Trophoblast cell (in vitro differentiated cells and primary cell): ENCODE measurements around the gene AURKA.

Experiments used
- DNase-seq, 2 donors: peaks; one replicate each; pipeline ENCODE4 v3.0.0-alpha.2; 2016
- H2AFZ ChIP-seq: 2 replicates; pipeline ENCODE4 v1.6.1; 2013; ENCODE audit warnings: low read length, moderate library complexity, mild to moderate bottlenecking; ENCODE audit not compliant: insufficient read depth, poor library complexity
- H2AK5ac ChIP-seq: 2 replicates; pipeline ENCODE4 v1.6.1; 2013; ENCODE audit warnings: mild to moderate bottlenecking, low read length
- H2BK120ac ChIP-seq: 2 replicates; pipeline ENCODE4 v1.6.1; 2013; ENCODE audit warnings: low read length, mild to moderate bottlenecking, moderate library complexity; ENCODE audit not compliant: insufficient read depth, poor library complexity
- H2BK12ac ChIP-seq: 2 replicates; pipeline ENCODE4 v1.6.1; 2013; ENCODE audit warnings: mild to moderate bottlenecking, low read length, moderate library complexity
- H2BK5ac ChIP-seq: 2 replicates; pipeline ENCODE4 v1.6.1; 2013; ENCODE audit warnings: low read length, low read depth, moderate library complexity, mild to moderate bottlenecking; ENCODE audit not compliant: poor library complexity
- H3K14ac ChIP-seq: 2 replicates; pipeline ENCODE4 v1.6.1; 2013; ENCODE audit warnings: mild to moderate bottlenecking, low read length
- H3K18ac ChIP-seq: 2 replicates; pipeline ENCODE4 v1.6.1; 2013; ENCODE audit warnings: mild to moderate bottlenecking, low read length
- H3K23ac ChIP-seq: 2 replicates; pipeline ENCODE4 v1.6.1; 2013; ENCODE audit warnings: low read length
- H3K27ac ChIP-seq: 2 replicates; pipeline ENCODE4 v1.5.1; 2013; ENCODE audit warnings: low read depth, mild to moderate bottlenecking, inconsistent platforms, low read length, moderate library complexity
- H3K27me3 ChIP-seq: 2 replicates; pipeline ENCODE4 v1.6.1; 2013; ENCODE audit warnings: inconsistent platforms, mild to moderate bottlenecking, low read length, moderate library complexity; ENCODE audit not compliant: insufficient read depth
- H3K36me3 ChIP-seq, 2 experiments: 1 replicate in 1 of 2; 2 replicates in 1 of 2; pipeline ENCODE4 v1.6.1; 2013; ENCODE audit warnings: low read length in 2 of 2, mild to moderate bottlenecking in 2 of 2, moderate library complexity in 1 of 2; ENCODE audit not compliant: insufficient read depth in 2 of 2, control insufficient read depth in 1 of 2
- H3K4ac ChIP-seq: 2 replicates; pipeline ENCODE4 v1.6.1; 2013; ENCODE audit warnings: low read depth, mild to moderate bottlenecking, low read length, moderate library complexity
- H3K4me1 ChIP-seq, 2 experiments: 1 replicate in 1 of 2; 2 replicates in 1 of 2; pipeline ENCODE4 v1.6.1; 2013; ENCODE audit warnings: low read length in 2 of 2, mild to moderate bottlenecking in 2 of 2, moderate library complexity in 1 of 2; ENCODE audit not compliant: insufficient read depth in 2 of 2, control insufficient read depth in 1 of 2
- H3K4me2 ChIP-seq: 2 replicates; pipeline ENCODE4 v1.6.1; 2013; ENCODE audit warnings: inconsistent platforms, mild to moderate bottlenecking, low read length, moderate library complexity
- H3K4me3 ChIP-seq: 2 replicates; pipeline ENCODE4 v1.5.1; 2013; ENCODE audit warnings: mild to moderate bottlenecking, low read depth, low read length, inconsistent platforms
- H3K79me1 ChIP-seq: one replicate; pipeline ENCODE4 v1.6.1; 2013; ENCODE audit warnings: low read length
- H3K79me2 ChIP-seq: 2 replicates; pipeline ENCODE4 v1.6.1; 2013; ENCODE audit warnings: low read length, mild to moderate bottlenecking; ENCODE audit not compliant: control insufficient read depth, insufficient read depth, poor library complexity
- H3K9ac ChIP-seq: 2 replicates; pipeline ENCODE4 v1.6.1; 2013; ENCODE audit warnings: mild to moderate bottlenecking, low read length
- H3K9me3 ChIP-seq: 2 replicates; pipeline ENCODE4 v1.6.1; 2013; ENCODE audit warnings: low read depth, mild to moderate bottlenecking, control low read depth, inconsistent platforms, low read length; ENCODE audit not compliant: insufficient read depth
- H4K12ac ChIP-seq: 2 replicates; pipeline ENCODE4 v1.6.1; 2013; ENCODE audit warnings: low read depth, mild to moderate bottlenecking, low read length, moderate library complexity
- H4K8ac ChIP-seq: 2 replicates; pipeline ENCODE4 v1.6.1; 2013; ENCODE audit warnings: low read depth, mild to moderate bottlenecking, low read length, moderate library complexity
- H4K91ac ChIP-seq: one replicate; pipeline ENCODE4 v1.6.1; 2013; ENCODE audit warnings: low read depth, mild to moderate bottlenecking, low read length, moderate library complexity
- WGBS: extraction: QIAGEN DNeasy Blood & Tissue Kit; methylation state at CpG from one replicate; pipeline ENCODE4 v1.1.7; 2013; ENCODE audit warnings: missing lambda C conversion rate; ENCODE audit not compliant: insufficient read length, insufficient coverage; ENCODE audit errors: extremely low coverage; 5-methylcytosine and 5-hydroxymethylcytosine counted together

The AURKA gene

GRCh38 chr20:56422824-56423189 is 30.8 kb upstream of the AURKA start:
- Histone ChIP-seq H3K9me3 (no peaks in the 10 kb centered on the region), H2AFZ (no peak overlapping the region), H3K9ac (no peak overlapping the region), H2BK5ac (no peak overlapping the region), H3K4me2 (no peak overlapping the region), H3K27ac (no peak overlapping the region), H2AK5ac (no peak overlapping the region), H3K79me1 (no peaks in the 10 kb centered on the region), H3K18ac (no peak overlapping the region), H3K36me3 (no peaks in the 10 kb centered on the region), H3K4me1 (peaks cover 3 to 8% of the 10 kb centered on the region in 2 experiments), H2BK12ac (no peak overlapping the region), H4K8ac (no peak overlapping the region), H4K91ac (no peak overlapping the region), H3K27me3 (no peaks in the 10 kb centered on the region), H3K23ac (no peak overlapping the region), H3K4ac (no peak overlapping the region), H3K14ac (no peak overlapping the region), H4K12ac (no peak overlapping the region), H3K4me3 (no peak overlapping the region), H3K79me2 (no peaks in the 10 kb centered on the region), H2BK120ac (no peak overlapping the region)
- DNase-seq = no peak
- no CpG with 5 or more reads among the region's 4 CpGs for WGBS

- Histone ChIP-seq H4K12ac (no peak overlapping the region), H3K4me2 (no peak overlapping the region), H3K14ac (no peak overlapping the region), H2BK12ac (peak overlapping the region; percentile 73), H2BK120ac (no peak overlapping the region), H3K9ac (no peak overlapping the region), H3K4ac (no peak overlapping the region), H3K79me2 (no peaks in the 10 kb centered on the region), H3K79me1 (no peaks in the 10 kb centered on the region), H3K27ac (no peak overlapping the region), H2AFZ (no peak overlapping the region), H3K23ac (no peak overlapping the region), H3K36me3 (no peaks in the 10 kb centered on the region), H3K18ac (no peak overlapping the region), H3K4me3 (no peak overlapping the region), H4K8ac (no peak overlapping the region), H3K9me3 (no peaks in the 10 kb centered on the region), H2BK5ac (no peak overlapping the region), H4K91ac (no peak overlapping the region), H2AK5ac (no peak overlapping the region), H3K27me3 (no peaks in the 10 kb centered on the region), H3K4me1 (peaks cover 3 to 8% of the 10 kb centered on the region in 2 experiments)
- DNase-seq = peak; percentile 18 to 65
- WGBS = no CpG with 5 or more reads among the region's 9 CpGs
These were observed 30.2 kb upstream of the AURKA start for GRCh38 chr20:56422076-56422823.

- Histone ChIP-seq H3K79me2 (no peaks in the 10 kb centered on the region), H4K12ac (no peak overlapping the region), H2BK120ac (no peak overlapping the region), H3K9me3 (no peaks in the 10 kb centered on the region), H3K4me3 (no peak overlapping the region), H3K9ac (no peak overlapping the region), H3K18ac (no peak overlapping the region), H3K36me3 (no peaks in the 10 kb centered on the region), H3K4ac (no peak overlapping the region), H2AFZ (no peak overlapping the region), H3K79me1 (no peaks in the 10 kb centered on the region), H3K4me1 (peaks cover 3 to 8% of the 10 kb centered on the region in 2 experiments), H3K14ac (no peak overlapping the region), H2AK5ac (no peak overlapping the region), H3K4me2 (no peak overlapping the region), H3K27me3 (no peaks in the 10 kb centered on the region), H3K23ac (no peak overlapping the region), H4K8ac (no peak overlapping the region), H3K27ac (no peak overlapping the region), H4K91ac (no peak overlapping the region), H2BK5ac (no peak overlapping the region), H2BK12ac (no peak overlapping the region)
- no CpG with 5 or more reads among the region's 11 CpGs for WGBS
- no peak for DNase-seq
These were observed 29.1 kb upstream of the AURKA start for GRCh38 chr20:56420940-56421688.

GRCh38 chr20:56420028-56420427 is 28.0 kb upstream of the AURKA start:
- Histone ChIP-seq H4K8ac (no peak overlapping the region), H3K23ac (no peak overlapping the region), H2BK12ac (no peak overlapping the region), H3K79me1 (no peaks in the 10 kb centered on the region), H3K27ac (no peak overlapping the region), H3K36me3 (no peaks in the 10 kb centered on the region), H3K4me2 (no peak overlapping the region), H3K4ac (no peak overlapping the region), H2AFZ (no peak overlapping the region), H3K4me1 (peaks cover 3 to 8% of the 10 kb centered on the region in 2 experiments), H3K14ac (no peak overlapping the region), H4K12ac (no peak overlapping the region), H4K91ac (no peak overlapping the region), H3K9me3 (no peaks in the 10 kb centered on the region), H2BK5ac (no peak overlapping the region), H3K4me3 (no peak overlapping the region), H2BK120ac (no peak overlapping the region), H3K79me2 (no peaks in the 10 kb centered on the region), H2AK5ac (no peak overlapping the region), H3K9ac (no peak overlapping the region), H3K18ac (no peak overlapping the region), H3K27me3 (no peaks in the 10 kb centered on the region)
- no CpG with 5 or more reads among the region's 2 CpGs for WGBS
- DNase-seq = no peak
